Activated T-helper 2 cell treated with anti-CD3 and anti-CD28 coated beads, Interferon-gamma antibody, Interleukin-2, Interleukin-4, amounts not matched to agents 10 μg/mL and 5 μg/mL and 100 μg/mL, durations not matched to agents 14 hours and 24 hours and 36 hours (primary cell): Measurements from ENCODE around the gene TAF9. TPM values are rescaled to one million over a fixed set of nuclear protein-coding genes. Genes with fewer than 3 reads are reported as not detected.
"Not testable (repeated sequence)": the region's sequence is repeated elsewhere in the genome, so short reads cannot be mapped to it uniquely, and the experiment has no call there.

Experiments used
- DNase-seq: peaks from one replicate; pipeline ENCODE4 v3.0.0; 2021; ENCODE audit warnings: low spot score
- H3K27ac Mint-ChIP-seq: one replicate; pipeline ENCODE4 v1.8.0; 2021; ENCODE audit warnings: mixed read lengths
- H3K27me3 Mint-ChIP-seq: one replicate; pipeline ENCODE4 v1.8.0; 2021; ENCODE audit warnings: low read depth, mixed read lengths
- H3K36me3 Mint-ChIP-seq: one replicate; pipeline ENCODE4 v1.8.0; 2021; ENCODE audit warnings: low read depth, mixed read lengths
- H3K4me1 Mint-ChIP-seq: one replicate; pipeline ENCODE4 v1.8.0; 2021; ENCODE audit warnings: low read depth, mixed read lengths
- H3K4me3 Mint-ChIP-seq: one replicate; pipeline ENCODE4 v1.8.0; 2021; ENCODE audit warnings: low read depth, mild to moderate bottlenecking, moderate library complexity, mixed read lengths
- H3K9me3 Mint-ChIP-seq: one replicate; pipeline ENCODE4 v1.8.0; 2021; ENCODE audit warnings: mixed read lengths
- intact Hi-C: fragments of 100-400 bp; cut with micrococcal nuclease; formaldehyde crosslinking; loops from one replicate; pipeline ENCODE4 v1.15.1; 2023
- total RNA-seq: library from RNA; stranded (reverse); gene quantifications from 2 replicates; pipeline ENCODE4 v1.2.3, GENCODE V29; 2022

Gene TAF9
- total RNA-seq, 1 donor from 2014 or later: 58.0 TPM

- no peaks in the 10 kb centered on the region for H3K27me3 Mint-ChIP-seq
- H3K27ac Mint-ChIP-seq: peak overlapping the region; percentile 97
- H3K4me3 Mint-ChIP-seq: peak overlapping the region; percentile 96
- H3K36me3 Mint-ChIP-seq: peaks cover 38% of the 10 kb centered on the region
- peak; percentile 18 for DNase-seq
- peaks cover 31% of the 10 kb centered on the region for H3K4me1 Mint-ChIP-seq
- intact Hi-C loops: loop anchor here (1.0 to 2.0 kb wide), 4 partner anchors 36 to 202 kb away; partner anchors contain the start of genes CCDC125, CCNB1 and CDK7
- no peaks in the 10 kb centered on the region for H3K9me3 Mint-ChIP-seq
Measured at GRCh38 chr5:69368458-69369339, 621 bp downstream of the TAF9 start.

- no peak for DNase-seq
- peaks cover 45% of the 10 kb centered on the region for H3K36me3 Mint-ChIP-seq
- no peaks in the 10 kb centered on the region for H3K9me3 Mint-ChIP-seq
- peaks cover 31% of the 10 kb centered on the region for H3K4me1 Mint-ChIP-seq
- H3K4me3 Mint-ChIP-seq: peak overlapping the region; percentile 96
- intact Hi-C loops: loop anchor here (2.0 kb wide), 1 partner anchor 201 kb away; the partner anchor contains the start of gene CCNB1
- H3K27me3 Mint-ChIP-seq: no peaks in the 10 kb centered on the region
- peak overlapping the region; percentile 97 for H3K27ac Mint-ChIP-seq
Measured at GRCh38 chr5:69367697-69368279, 1.5 kb downstream of the TAF9 start.

GRCh38 chr5:69364850-69365249, 4.5 kb downstream of the TAF9 start:
- Mint-ChIP-seq H3K4me3 (no peak overlapping the region), H3K4me1 (peaks cover 23% of the 10 kb centered on the region), H3K27me3 (no peaks in the 10 kb centered on the region), H3K27ac (no peak overlapping the region), H3K36me3 (peaks cover 62% of the 10 kb centered on the region), H3K9me3 (no peaks in the 10 kb centered on the region)
- intact Hi-C loops: no loop called here
- DNase-seq: no peak

- Mint-ChIP-seq H3K4me1 (peaks cover 23% of the 10 kb centered on the region), H3K4me3 (no peak overlapping the region), H3K9me3 (no peaks in the 10 kb centered on the region), H3K27ac (no peak overlapping the region), H3K36me3 (peaks cover 66% of the 10 kb centered on the region), H3K27me3 (no peaks in the 10 kb centered on the region)
- DNase-seq: no peak
- intact Hi-C loops: no loop called here
Measured at GRCh38 chr5:69364414-69364813, 4.9 kb downstream of the TAF9 start.

GRCh38 chr5:69360442-69360841, 8.9 kb downstream of the TAF9 start:
- Mint-ChIP-seq H3K4me3 (no peak overlapping the region), H3K27me3 (no peaks in the 10 kb centered on the region), H3K9me3 (no peaks in the 10 kb centered on the region), H3K27ac (peak overlapping the region; percentile 0), H3K36me3 (peaks cover 68% of the 10 kb centered on the region), H3K4me1 (peaks cover 21% of the 10 kb centered on the region)
- DNase-seq: no peak
- intact Hi-C loops: no loop called here

- Mint-ChIP-seq H3K4me3 (no peak overlapping the region), H3K27ac (no peak overlapping the region), H3K36me3 (peaks cover 66% of the 10 kb centered on the region), H3K9me3 (no peaks in the 10 kb centered on the region), H3K27me3 (no peaks in the 10 kb centered on the region), H3K4me1 (peaks cover 14% of the 10 kb centered on the region)
- intact Hi-C loops: no loop called here
- DNase-seq: no peak
Measured at GRCh38 chr5:69359699-69360098, 9.6 kb downstream of the TAF9 start.

- Mint-ChIP-seq H3K4me3 (no peak overlapping the region), H3K9me3 (no peaks in the 10 kb centered on the region), H3K27me3 (no peaks in the 10 kb centered on the region), H3K4me1 (no peaks in the 10 kb centered on the region), H3K36me3 (peaks cover 40% of the 10 kb centered on the region), H3K27ac (no peak overlapping the region)
- no peak for DNase-seq
- intact Hi-C loops: no loop called here
Measured at GRCh38 chr5:69350664-69351063, 18.7 kb downstream of the TAF9 start.

GRCh38 chr5:69343083-69343482, 26.2 kb downstream of the TAF9 start:
- Mint-ChIP-seq H3K27ac (no peak overlapping the region), H3K36me3 (no peaks in the 10 kb centered on the region), H3K4me3 (no peak overlapping the region), H3K4me1 (no peaks in the 10 kb centered on the region), H3K27me3 (no peaks in the 10 kb centered on the region), H3K9me3 (peaks cover 3% of the 10 kb centered on the region)
- intact Hi-C loops: no loop called here
- no peak for DNase-seq

GRCh38 chr5:69341520-69342161, 27.7 kb downstream of the TAF9 start:
- Mint-ChIP-seq H3K9me3 (peaks cover 3% of the 10 kb centered on the region), H3K27ac (no peak overlapping the region), H3K36me3 (no peaks in the 10 kb centered on the region), H3K4me1 (no peaks in the 10 kb centered on the region), H3K27me3 (no peaks in the 10 kb centered on the region), H3K4me3 (no peak overlapping the region)
- intact Hi-C loops: no loop called here
- DNase-seq: no peak

GRCh38 chr5:69335341-69335935, 33.9 kb downstream of the TAF9 start:
- no peak for DNase-seq
- Mint-ChIP-seq H3K9me3 (peaks cover 4% of the 10 kb centered on the region), H3K4me1 (peaks cover 14% of the 10 kb centered on the region), H3K27me3 (no peaks in the 10 kb centered on the region), H3K4me3 (no peak overlapping the region), H3K36me3 (peaks cover 3% of the 10 kb centered on the region), H3K27ac (no peak overlapping the region)
- intact Hi-C loops: loop anchor here (10.0 kb wide), 2 partner anchors 71 to 121 kb away; a partner anchor contains a TSS

- H3K4me1 Mint-ChIP-seq: peaks cover 14% of the 10 kb centered on the region
- peak; percentile 71 for DNase-seq
- peak overlapping the region; percentile 33 for H3K4me3 Mint-ChIP-seq
- H3K9me3 Mint-ChIP-seq: peaks cover 4% of the 10 kb centered on the region
- H3K27ac Mint-ChIP-seq: no peak overlapping the region
- H3K36me3 Mint-ChIP-seq: peaks cover 3% of the 10 kb centered on the region
- intact Hi-C loops: loop anchor here (1.0 to 10.0 kb wide), 5 partner anchors 70 to 292 kb away; partner anchors contain the start of gene CCNB1
- H3K27me3 Mint-ChIP-seq: no peaks in the 10 kb centered on the region
Measured at GRCh38 chr5:69334793-69335268, 34.5 kb downstream of the TAF9 start.

- not testable (repeated sequence) for DNase-seq, H3K27me3 Mint-ChIP-seq, H3K9me3 Mint-ChIP-seq, H3K27ac Mint-ChIP-seq, H3K4me3 Mint-ChIP-seq, H3K36me3 Mint-ChIP-seq
- peaks cover 14% of the 10 kb centered on the region for H3K4me1 Mint-ChIP-seq
- intact Hi-C loops: loop anchor here (1.0 to 10.0 kb wide), 5 partner anchors 69 to 290 kb away; partner anchors contain the start of gene CCNB1
Measured at GRCh38 chr5:69333668-69334315, 35.5 kb downstream of the TAF9 start.
